ENCODE results near the gene FCHSD2.

DNA sequence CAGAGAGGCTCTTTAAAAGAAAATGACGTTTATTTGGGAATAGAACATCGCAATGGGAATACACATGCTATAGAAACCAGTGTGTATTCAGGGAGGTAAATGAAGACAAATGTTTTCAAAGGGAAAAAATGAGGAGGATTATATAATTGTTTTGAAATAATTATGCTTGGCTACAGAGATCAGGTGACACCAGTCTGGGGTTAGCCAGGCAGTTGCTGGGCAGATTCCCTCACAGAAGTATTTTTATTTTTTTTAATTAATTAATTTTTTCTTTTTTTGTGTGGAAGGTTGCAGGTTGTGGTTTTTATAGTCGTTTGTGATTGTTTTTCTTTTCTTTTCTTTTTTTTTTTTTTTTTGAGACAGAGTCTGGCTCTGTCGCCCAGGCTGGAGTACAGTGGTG lies 342.7 kb downstream of the FCHSD2 start:
- TF ChIP-seq, protein P1, sequence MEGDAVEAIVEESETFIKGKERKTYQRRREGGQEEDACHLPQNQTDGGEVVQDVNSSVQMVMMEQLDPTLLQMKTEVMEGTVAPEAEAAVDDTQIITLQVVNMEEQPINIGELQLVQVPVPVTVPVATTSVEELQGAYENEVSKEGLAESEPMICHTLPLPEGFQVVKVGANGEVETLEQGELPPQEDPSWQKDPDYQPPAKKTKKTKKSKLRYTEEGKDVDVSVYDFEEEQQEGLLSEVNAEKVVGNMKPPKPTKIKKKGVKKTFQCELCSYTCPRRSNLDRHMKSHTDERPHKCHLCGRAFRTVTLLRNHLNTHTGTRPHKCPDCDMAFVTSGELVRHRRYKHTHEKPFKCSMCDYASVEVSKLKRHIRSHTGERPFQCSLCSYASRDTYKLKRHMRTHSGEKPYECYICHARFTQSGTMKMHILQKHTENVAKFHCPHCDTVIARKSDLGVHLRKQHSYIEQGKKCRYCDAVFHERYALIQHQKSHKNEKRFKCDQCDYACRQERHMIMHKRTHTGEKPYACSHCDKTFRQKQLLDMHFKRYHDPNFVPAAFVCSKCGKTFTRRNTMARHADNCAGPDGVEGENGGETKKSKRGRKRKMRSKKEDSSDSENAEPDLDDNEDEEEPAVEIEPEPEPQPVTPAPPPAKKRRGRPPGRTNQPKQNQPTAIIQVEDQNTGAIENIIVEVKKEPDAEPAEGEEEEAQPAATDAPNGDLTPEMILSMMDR (IDR thresholded peaks at IDR 0.05) = no peak
- no peak for TF ChIP-seq EP300 (IDR thresholded peaks at IDR 0.05)

Data from upper lobe of left lung (tissue), 4 donors.